CD4-positive, alpha-beta T cell (primary cell): ENCODE measurements around the gene RINL. TPM values are rescaled to one million over a fixed set of nuclear protein-coding genes. Genes with fewer than 3 reads are reported as not detected.
"Not testable (repeated sequence)": the region's sequence is repeated elsewhere in the genome, so short reads cannot be mapped to it uniquely, and the experiment has no call there.

Source experiments
- ATAC-seq: fragments of 200-7000 bp; cut with Tn5 transposase; one replicate; pipeline ENCODE4 v1.10.0; 2022; ENCODE audit warnings: mild to moderate bottlenecking; ENCODE audit not compliant: poor library complexity
- CTCF ChIA-PET: fragments of 350-600 bp; sonication (Branson Sonifier 250); formaldehyde crosslinking; loops from one replicate; lab custom pipeline; 2021; ENCODE audit warnings: antibody characterized with exemption, inconsistent platforms; lab: Charles Lee
- POLR2A ChIA-PET: fragments of 350-600 bp; sonication (Branson Sonifier 250); formaldehyde crosslinking; loops from one replicate; lab custom pipeline; 2021; ENCODE audit warnings: antibody characterized with exemption, inconsistent platforms; lab: Charles Lee
- DNase-seq, 14 experiments: peaks; one replicate each; pipeline ENCODE4 v3.0.0-alpha.2; 2013 to 2020; ENCODE audit warnings: mixed read lengths in 2 of 14
- H3K27ac ChIP-seq, 2 donors: one replicate each; pipeline versions ENCODE4 v1.5.1 to v1.7.0; 2013; ENCODE audit warnings: low read length in 2 of 2, low read depth in 1 of 2, mild to moderate bottlenecking in 1 of 2
- H3K27me3 ChIP-seq, 2 experiments: 1 replicate in 1 of 2; 2 replicates in 1 of 2; pipeline versions ENCODE4 v1.6.1 to v1.7.0; 2013; ENCODE audit warnings: low read length in 2 of 2, control low read depth in 1 of 2, mild to moderate bottlenecking in 1 of 2, moderate library complexity in 1 of 2; ENCODE audit not compliant: insufficient read depth in 2 of 2, control insufficient read depth in 1 of 2
- H3K36me3 ChIP-seq: one replicate; pipeline ENCODE4 v1.6.1; 2013; ENCODE audit warnings: low read length, control low read depth; ENCODE audit not compliant: insufficient read depth
- H3K4me1 ChIP-seq: one replicate; pipeline ENCODE4 v1.6.1; 2013; ENCODE audit warnings: low read length, control low read depth; ENCODE audit not compliant: insufficient read depth
- H3K4me3 ChIP-seq: one replicate; pipeline ENCODE4 v1.5.1; 2013; ENCODE audit warnings: mild to moderate bottlenecking, low read length, moderate library complexity
- H3K9me3 ChIP-seq, 2 experiments: 1 replicate in 1 of 2; 2 replicates in 1 of 2; pipeline versions ENCODE4 v1.6.1 to v1.7.0; 2013; ENCODE audit warnings: low read length in 2 of 2, mild to moderate bottlenecking in 2 of 2, control low read depth in 1 of 2, moderate library complexity in 1 of 2; ENCODE audit not compliant: control insufficient read depth in 1 of 2, insufficient read depth in 1 of 2
- H3K27ac Mint-ChIP-seq: one replicate; pipeline ENCODE4 v1.8.0; 2020; ENCODE audit warnings: mixed read lengths
- H3K27me3 Mint-ChIP-seq: one replicate; pipeline ENCODE4 v1.8.0; 2021; ENCODE audit warnings: mixed read lengths
- H3K36me3 Mint-ChIP-seq: one replicate; pipeline ENCODE4 v1.8.0; 2021; ENCODE audit warnings: low read depth, mixed read lengths
- H3K4me1 Mint-ChIP-seq: one replicate; pipeline ENCODE4 v1.8.0; 2021; ENCODE audit warnings: low read depth, mixed read lengths
- H3K4me3 Mint-ChIP-seq: one replicate; pipeline ENCODE4 v1.8.0; 2020; ENCODE audit warnings: mild to moderate bottlenecking, mixed read lengths
- H3K9me3 Mint-ChIP-seq: one replicate; pipeline ENCODE4 v1.8.0; 2020; ENCODE audit warnings: mixed read lengths
- intact Hi-C, 2 experiments: fragments of 100-400 bp; cut with DNase I in 1 of 2; cut with micrococcal nuclease in 1 of 2; formaldehyde crosslinking; loops; one replicate each; pipeline versions ENCODE4 v1.15.1 to v1.9.0; 2023 to 2025; cut with DNase I, micrococcal nuclease
- total RNA-seq, 174 experiments: library from RNA in 2 of 174; stranded (reverse) in 2 of 174; gene quantifications; one replicate each; pipeline ENCODE4 v1.2.3 and lab custom pipeline; 2021 to 2026
- TF ChIP-seq, protein P1 (sequence below): fragments of 200-600 bp; IDR thresholded peaks from one replicate; pipeline ENCODE4 v1.8.0; 2022; ENCODE audit warnings: antibody characterized with exemption, mild to moderate bottlenecking

The RINL gene
- total RNA-seq, 2 experiments from 2014 or later = 19.5 to 21.3 TPM

GRCh38 chr19:38878575-38879399, 712 bp upstream of the RINL start:
- H3K27me3 Mint-ChIP-seq = no peaks in the 10 kb centered on the region
- peak overlapping the region; percentile 91 for H3K4me3 Mint-ChIP-seq
- DNase-seq (no peak), ATAC-seq (peak; percentile 35)
- intact Hi-C loops = loop anchor here (1.0 to 5.0 kb wide), 4 partner anchors 20 to 146 kb away; partner anchors contain the start of genes NFKBIB (in 2 of the 2) and SIRT2 (in 2 of the 2)
- peaks cover 51% of the 10 kb centered on the region for H3K36me3 Mint-ChIP-seq
- Histone ChIP-seq H3K9me3 (no peaks in the 10 kb centered on the region), H3K36me3 (peaks cover 26% of the 10 kb centered on the region), H3K27ac (peak overlapping the region; percentile 90 to 96), H3K27me3 (no peaks in the 10 kb centered on the region), H3K4me3 (peak overlapping the region; percentile 58), H3K4me1 (peaks cover 55% of the 10 kb centered on the region)
- H3K9me3 Mint-ChIP-seq = no peaks in the 10 kb centered on the region
- POLR2A ChIA-PET = interaction anchor here (0.6 to 3.6 kb wide), 17 partner anchors 9 to 476 kb away, joined by 3 to 32 read pairs (median 11); partner anchors contain the start of genes ECH1, FAM98C, HNRNPL and MRPS12
- H3K4me1 Mint-ChIP-seq = peaks cover 33% of the 10 kb centered on the region
- TF ChIP-seq, protein P1, sequence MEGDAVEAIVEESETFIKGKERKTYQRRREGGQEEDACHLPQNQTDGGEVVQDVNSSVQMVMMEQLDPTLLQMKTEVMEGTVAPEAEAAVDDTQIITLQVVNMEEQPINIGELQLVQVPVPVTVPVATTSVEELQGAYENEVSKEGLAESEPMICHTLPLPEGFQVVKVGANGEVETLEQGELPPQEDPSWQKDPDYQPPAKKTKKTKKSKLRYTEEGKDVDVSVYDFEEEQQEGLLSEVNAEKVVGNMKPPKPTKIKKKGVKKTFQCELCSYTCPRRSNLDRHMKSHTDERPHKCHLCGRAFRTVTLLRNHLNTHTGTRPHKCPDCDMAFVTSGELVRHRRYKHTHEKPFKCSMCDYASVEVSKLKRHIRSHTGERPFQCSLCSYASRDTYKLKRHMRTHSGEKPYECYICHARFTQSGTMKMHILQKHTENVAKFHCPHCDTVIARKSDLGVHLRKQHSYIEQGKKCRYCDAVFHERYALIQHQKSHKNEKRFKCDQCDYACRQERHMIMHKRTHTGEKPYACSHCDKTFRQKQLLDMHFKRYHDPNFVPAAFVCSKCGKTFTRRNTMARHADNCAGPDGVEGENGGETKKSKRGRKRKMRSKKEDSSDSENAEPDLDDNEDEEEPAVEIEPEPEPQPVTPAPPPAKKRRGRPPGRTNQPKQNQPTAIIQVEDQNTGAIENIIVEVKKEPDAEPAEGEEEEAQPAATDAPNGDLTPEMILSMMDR = no peak
- CTCF ChIA-PET = interaction anchor here (0.6 to 2.4 kb wide), 8 partner anchors 9 to 476 kb away, joined by 3 to 12 read pairs (median 3); partner anchors contain the start of genes FAM98C, MRPS12 and SARS2
- peak overlapping the region; percentile 97 for H3K27ac Mint-ChIP-seq

DNA sequence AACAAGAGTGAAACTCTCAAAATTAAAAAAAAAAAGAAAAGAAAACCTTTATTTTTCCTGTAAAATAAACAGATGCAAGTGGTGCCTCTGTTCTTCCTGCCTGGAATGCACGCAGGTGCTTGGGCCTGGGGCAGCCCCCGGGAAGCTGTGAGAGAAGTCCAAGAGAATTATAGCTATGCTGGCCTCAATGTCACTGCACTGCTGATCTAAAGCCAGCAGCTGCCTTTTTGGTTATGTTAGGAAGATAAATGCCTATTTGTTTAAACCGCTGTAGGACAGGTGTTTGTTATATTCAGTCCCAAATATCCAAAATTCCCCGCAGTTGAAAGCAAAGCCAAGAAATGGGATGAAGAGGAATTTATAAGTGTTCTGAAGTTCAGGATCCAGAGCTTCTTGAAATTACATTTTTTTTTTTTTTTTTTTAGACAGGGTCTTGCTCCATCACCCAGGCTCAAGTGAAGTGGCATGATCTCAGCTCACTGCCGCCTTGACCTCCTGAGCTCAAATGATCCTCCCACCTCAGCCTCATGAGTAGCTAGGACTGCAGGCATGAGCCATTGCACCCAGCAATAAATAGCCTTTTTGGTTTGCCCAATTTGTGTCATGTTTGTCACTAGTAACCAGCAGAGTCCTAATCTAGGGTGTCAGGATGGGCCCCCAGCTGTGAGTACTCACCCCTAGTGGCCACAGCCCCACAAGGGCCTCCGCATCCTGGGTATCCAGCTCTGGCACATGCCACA, 2.2 kb downstream of the RINL start:
- no peaks in the 10 kb centered on the region for H3K27me3 ChIP-seq
- Mint-ChIP-seq H3K27me3 (no peaks in the 10 kb centered on the region), H3K4me1 (peaks cover 50% of the 10 kb centered on the region), H3K27ac (peak overlapping the region; percentile 97), H3K9me3 (no peaks in the 10 kb centered on the region), H3K36me3 (peaks cover 57% of the 10 kb centered on the region), H3K4me3 (peak overlapping the region; percentile 45)
- ATAC-seq (no peak), DNase-seq (peak in 1 of 14 experiments; percentile 2)
- TF ChIP-seq, protein P1 = no peak
- CTCF ChIA-PET = interaction anchor here (1.1 kb wide), 1 partner anchor 241 kb away, joined by 3 read pairs; no protein-coding TSS in a partner anchor
- H3K36me3 ChIP-seq = peaks cover 30% of the 10 kb centered on the region
- H3K4me1 ChIP-seq = peaks cover 52% of the 10 kb centered on the region
- no peaks in the 10 kb centered on the region for H3K9me3 ChIP-seq
- H3K4me3 ChIP-seq = no peak overlapping the region
- POLR2A ChIA-PET = interaction anchor here (0.9 to 2.5 kb wide), 3 partner anchors 9 to 44 kb away, joined by 3 to 7 read pairs (median 5); partner anchors contain the start of genes ECH1 and HNRNPL
- H3K27ac ChIP-seq = no peak overlapping the region
- intact Hi-C loops = loop anchor here (5.0 kb wide), 2 partner anchors 34 to 144 kb away; no protein-coding TSS in a partner anchor

- H3K27me3 Mint-ChIP-seq, POLR2A ChIA-PET, H3K4me3 Mint-ChIP-seq, H3K27ac ChIP-seq, H3K27me3 ChIP-seq, H3K4me3 ChIP-seq, ATAC-seq, H3K9me3 ChIP-seq, DNase-seq, H3K9me3 Mint-ChIP-seq: not testable (repeated sequence)
- intact Hi-C loops = loop anchor here in 1 of 2 experiments (5.0 kb wide), 2 partner anchors 106 to 326 kb away; no protein-coding TSS in a partner anchor
- CTCF ChIA-PET = interaction anchor here (0.7 to 1.1 kb wide), 2 partner anchors 104 kb away, joined by 3 to 4 read pairs; no protein-coding TSS in a partner anchor
- Mint-ChIP-seq H3K27ac (peak overlapping the region; percentile 15), H3K36me3 (peaks cover 58% of the 10 kb centered on the region), H3K4me1 (peaks cover 67% of the 10 kb centered on the region)
- Histone ChIP-seq H3K4me1 (peaks cover 50% of the 10 kb centered on the region), H3K36me3 (peaks cover 33% of the 10 kb centered on the region)
These were observed 4.7 kb downstream of the RINL start for GRCh38 chr19:38873400-38873799.
